ENCODE measurements around the gene AGAP1.

The AGAP1 gene

GRCh38 chr2:235493775-235494715 lies at the start of gene AGAP1:
AGAP1 (plus strand) TSS chr2:235494043.
- no peak for DNase-seq (ENCODE audit: low read depth in 2 of 2)

GRCh38 chr2:235444101-235444597 lies 49.7 kb upstream of the AGAP1 start:
- DNase-seq (ENCODE audit: low read depth in 2 of 2): no peak

GRCh38 chr2:235445116-235445515 lies 48.7 kb upstream of the AGAP1 start:
- no peak for DNase-seq (ENCODE audit: low read depth in 2 of 2)

GRCh38 chr2:235446082-235446481 lies 47.8 kb upstream of the AGAP1 start:
- DNase-seq (ENCODE audit: low read depth in 2 of 2): no peak

DNA sequence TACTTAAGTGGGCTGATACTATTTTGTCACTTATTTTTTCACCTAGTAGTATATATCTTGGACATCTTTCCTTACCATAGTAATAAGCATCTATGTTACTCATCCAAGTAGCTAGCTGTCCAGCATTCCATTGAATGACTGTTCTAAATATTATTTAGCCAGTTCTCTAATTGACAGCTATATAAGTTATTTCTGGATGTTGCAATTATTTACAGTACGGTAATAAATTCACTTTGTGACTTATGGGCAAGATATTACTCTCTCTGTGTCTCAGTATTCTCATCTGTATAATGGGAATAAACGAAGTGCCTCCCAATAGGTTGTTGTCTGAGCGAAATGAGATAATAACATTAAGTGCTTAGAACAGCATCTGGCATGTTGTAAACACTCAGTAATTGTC lies 46.6 kb upstream of the AGAP1 start:
- DNase-seq (ENCODE audit: low read depth in 2 of 2): no peak

DNA sequence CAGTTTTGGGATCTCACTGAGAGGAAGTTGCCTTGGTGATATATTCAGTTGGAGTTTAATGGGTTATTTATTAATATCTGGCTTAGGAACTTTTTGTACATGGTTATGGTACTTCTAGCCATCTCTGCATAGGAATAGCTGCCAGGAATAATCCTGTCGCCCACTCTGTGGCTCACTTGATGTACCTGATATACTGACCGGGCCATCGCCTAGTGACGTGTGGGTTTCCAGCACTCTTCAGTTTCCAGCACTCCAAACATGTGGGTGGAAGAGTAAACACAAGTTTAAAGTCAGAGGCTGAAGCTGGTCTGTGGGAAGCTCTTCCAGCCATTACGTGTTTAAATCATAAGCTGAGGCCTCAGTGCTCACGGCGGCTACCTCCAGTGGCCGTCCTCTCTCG lies 44.3 kb upstream of the AGAP1 start:
- no peak for DNase-seq (ENCODE audit: low read depth in 2 of 2)

DNA sequence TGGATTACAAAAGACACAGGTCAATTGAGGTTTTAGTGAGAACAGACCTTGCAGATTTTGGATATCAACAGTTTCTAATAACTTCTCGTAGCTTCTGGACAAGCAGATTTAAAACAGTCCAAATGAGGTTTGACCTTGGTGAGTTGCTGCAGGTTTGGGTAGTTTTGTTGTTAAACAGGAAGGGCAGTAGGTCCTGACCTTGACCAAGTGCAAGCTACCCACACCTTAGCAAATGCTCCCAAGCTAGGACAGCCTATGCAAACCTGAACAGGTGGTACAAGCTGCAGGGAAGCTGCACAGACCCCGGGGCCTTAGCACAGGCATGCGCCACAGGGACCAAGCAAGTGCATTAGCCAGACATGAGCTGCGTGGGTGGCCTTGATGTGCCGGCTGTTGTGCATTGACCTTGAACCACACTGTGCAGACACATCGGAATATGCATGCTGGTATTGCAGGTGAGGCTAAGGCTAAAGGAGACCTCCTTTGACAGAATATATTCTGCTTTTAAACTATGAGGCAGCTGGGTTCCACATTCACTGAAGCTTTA lies 40.2 kb upstream of the AGAP1 start:
- DNase-seq (ENCODE audit: low read depth in 2 of 2): no peak

DNA sequence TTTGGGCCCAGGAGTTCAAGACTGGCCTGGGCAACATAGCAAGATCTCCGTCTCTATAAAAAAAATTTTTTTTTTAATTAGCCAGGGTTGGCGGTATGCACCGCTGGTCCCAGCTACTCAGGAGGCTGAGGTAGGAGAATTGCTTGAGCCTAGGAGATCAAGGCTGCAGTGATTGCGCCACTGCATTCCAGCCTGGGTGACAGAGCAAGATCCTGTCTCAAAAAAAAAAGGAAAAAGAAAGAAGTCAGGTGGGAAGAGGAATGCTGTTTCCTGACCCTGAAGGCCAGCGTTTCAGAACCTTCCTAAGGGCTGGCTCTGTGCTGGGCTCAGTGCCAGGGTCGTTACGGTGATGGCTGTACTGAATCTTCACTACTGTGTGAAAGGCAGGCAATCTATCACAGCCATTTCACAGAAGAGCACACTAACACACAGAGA lies 35.0 kb upstream of the AGAP1 start:
- DNase-seq (ENCODE audit: low read depth in 2 of 2): no peak

DNA sequence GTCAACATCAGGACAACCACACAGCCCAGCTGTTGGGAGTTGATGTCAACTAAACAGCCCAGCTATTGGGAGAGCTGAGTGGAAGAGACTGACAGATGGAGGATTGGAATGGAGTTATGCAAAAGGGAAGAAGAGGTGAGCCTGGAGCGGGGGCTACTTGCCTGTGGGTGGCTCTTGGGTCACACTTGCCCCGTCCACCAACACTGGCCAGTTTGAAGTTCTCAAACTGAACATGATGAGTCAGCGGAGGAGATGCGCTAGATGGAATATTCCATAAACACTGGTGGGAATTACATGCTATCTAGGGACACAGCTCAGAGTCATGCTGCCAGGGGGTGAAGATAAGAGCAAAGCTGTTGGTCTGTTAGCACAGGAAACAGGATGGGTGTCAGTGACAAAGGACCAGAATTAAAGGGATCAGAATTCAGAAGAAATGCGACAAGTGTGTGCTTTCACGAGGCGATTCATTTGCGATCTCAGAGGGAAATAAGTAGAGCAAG lies 33.2 kb upstream of the AGAP1 start:
- no peak for DNase-seq (ENCODE audit: low read depth in 2 of 2)

DNA sequence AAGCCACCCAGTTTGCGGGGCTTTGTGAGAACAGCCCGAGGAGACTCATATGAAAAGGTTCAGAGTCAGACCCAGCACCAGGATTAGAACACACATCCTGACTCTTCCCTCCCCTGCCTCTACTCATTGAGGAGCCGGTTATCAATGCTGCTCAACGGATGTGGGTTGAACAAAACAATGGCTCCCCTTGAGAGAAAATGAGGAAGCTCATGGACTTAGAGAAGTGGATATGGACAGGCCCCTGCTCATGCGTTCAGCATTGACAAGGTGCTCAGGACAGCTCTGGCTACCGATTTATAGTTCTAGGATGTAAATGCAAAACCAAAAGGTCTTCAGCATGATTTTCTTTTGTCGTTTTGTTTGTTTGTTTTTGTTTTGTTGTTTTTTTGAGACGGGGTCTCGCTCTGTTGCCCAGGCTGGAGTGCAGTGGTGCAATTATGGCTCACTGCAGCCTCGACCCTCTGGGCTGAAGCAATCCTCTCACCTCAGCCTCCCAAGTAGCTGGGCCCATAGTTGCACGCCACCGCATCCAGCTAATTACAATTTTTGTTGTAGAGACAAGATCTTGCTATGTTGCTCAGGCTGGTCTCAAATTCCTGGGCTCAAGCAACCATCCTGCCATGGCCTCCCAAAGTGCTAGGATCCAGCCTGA lies 32.0 kb upstream of the AGAP1 start:
- DNase-seq (ENCODE audit: low read depth in 2 of 2): no peak

- DNase-seq (ENCODE audit: low read depth in 2 of 2): no peak
Observed at GRCh38 chr2:235462415-235462790, 31.4 kb upstream of the AGAP1 start.

DNA sequence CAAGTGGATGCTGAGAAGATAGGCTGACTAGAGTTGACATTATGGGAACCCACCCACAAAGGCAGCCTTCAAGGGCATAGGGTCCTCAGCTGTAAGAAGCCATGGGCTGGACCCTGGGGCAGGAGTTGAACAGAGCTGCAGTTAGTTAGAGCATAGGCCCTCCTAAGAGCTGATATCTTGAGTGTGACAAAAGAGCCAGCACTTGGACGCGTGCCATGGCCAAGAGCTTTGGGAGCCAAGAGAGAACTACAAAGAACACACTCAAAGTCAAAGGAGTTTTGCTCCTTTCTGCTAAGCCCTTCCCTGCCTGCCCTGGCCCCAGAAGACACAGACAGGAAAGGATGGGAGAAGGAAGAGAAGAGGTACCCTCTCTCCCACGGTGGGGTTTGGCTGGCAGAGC lies 29.9 kb upstream of the AGAP1 start:
- no peak for DNase-seq (ENCODE audit: low read depth in 2 of 2)

GRCh38 chr2:235467588-235467987 lies 26.3 kb upstream of the AGAP1 start:
- no peak for DNase-seq (ENCODE audit: low read depth in 2 of 2)

DNA sequence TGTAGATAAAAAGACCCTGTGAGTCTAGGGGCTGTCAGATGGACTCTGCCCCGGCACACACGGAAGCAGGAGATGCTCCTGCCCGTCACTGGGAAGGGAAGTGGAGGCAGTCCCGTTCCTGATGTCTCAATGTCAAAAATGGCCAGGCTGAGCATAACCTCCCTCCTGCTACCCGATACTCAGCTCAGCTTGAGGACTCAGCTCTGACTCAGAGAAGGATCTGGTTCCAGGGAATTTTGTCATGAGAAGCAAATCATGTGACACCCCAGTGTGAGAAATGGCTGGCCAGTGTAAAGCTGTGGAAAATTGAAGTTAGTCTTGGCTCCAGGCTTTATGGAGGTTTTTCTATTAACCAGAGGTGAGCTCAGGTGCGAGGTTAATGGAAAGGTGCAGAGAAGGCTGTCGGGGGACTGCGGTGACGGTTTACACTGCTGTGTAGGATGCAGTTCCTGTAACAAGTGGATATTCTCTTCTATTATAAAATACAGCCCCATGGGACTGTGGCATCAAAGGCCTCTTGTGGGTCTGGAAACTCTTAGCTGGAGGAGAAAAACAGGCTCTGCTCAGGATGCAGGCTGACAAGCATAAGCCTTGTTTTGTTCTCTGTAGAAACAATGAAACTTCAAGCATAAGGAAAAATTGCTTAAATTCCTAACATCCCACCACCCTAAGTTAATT lies 24.7 kb upstream of the AGAP1 start:
- no peak for DNase-seq (ENCODE audit: low read depth in 2 of 2)

GRCh38 chr2:235471186-235471747 lies 22.6 kb upstream of the AGAP1 start:
- DNase-seq (ENCODE audit: low read depth in 2 of 2): no peak

- no peak for DNase-seq (ENCODE audit: low read depth in 2 of 2)
Observed at GRCh38 chr2:235472443-235472842, 21.4 kb upstream of the AGAP1 start.

DNA sequence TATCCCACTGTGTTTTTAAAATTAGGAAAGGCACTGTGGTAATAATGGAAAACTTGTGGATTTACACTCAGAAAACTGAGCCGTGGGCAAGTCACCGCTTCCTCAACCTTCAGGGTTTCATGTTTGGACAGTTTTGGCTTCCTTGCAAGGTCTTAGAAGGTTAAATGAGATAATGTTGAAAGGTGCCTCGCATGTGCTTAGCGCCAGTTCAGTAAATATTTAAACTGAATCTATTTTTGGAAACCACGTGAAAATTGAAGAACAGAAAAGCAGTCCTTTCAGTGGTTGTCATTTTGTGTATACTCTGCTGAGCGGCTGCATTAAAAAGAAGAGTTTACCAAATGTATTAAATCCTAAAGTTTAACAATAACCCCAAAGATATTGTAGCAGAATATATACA lies 15.2 kb upstream of the AGAP1 start:
- no peak for DNase-seq (ENCODE audit: low read depth in 2 of 2)

- no peak for DNase-seq (ENCODE audit: low read depth in 2 of 2)
Observed at GRCh38 chr2:235479604-235480003, 14.2 kb upstream of the AGAP1 start.

GRCh38 chr2:235480614-235481013 lies 13.2 kb upstream of the AGAP1 start:
- DNase-seq (ENCODE audit: low read depth in 2 of 2): no peak

- no peak for DNase-seq (ENCODE audit: low read depth in 2 of 2)
Observed at GRCh38 chr2:235483313-235483712, 10.5 kb upstream of the AGAP1 start.

DNA sequence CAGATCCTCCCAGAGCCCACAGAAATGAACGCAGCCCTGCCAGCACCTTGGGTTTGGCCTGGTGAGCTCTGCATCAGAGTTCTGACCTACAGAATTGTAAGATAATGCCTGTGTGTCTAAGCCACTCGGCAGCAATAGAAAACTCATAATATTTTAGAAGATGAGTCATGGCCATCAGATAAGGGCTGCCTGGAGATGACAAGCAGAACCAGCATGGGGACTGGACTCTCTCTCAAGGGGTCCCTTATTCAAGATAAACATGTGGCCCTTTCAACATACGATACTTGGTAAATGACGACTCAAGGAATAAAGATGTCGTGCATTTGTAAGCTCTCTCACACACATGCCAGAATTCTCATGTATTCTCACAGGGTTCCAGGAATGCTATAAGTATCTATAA lies 8.5 kb upstream of the AGAP1 start:
- DNase-seq (ENCODE audit: low read depth in 2 of 2): no peak

DNA sequence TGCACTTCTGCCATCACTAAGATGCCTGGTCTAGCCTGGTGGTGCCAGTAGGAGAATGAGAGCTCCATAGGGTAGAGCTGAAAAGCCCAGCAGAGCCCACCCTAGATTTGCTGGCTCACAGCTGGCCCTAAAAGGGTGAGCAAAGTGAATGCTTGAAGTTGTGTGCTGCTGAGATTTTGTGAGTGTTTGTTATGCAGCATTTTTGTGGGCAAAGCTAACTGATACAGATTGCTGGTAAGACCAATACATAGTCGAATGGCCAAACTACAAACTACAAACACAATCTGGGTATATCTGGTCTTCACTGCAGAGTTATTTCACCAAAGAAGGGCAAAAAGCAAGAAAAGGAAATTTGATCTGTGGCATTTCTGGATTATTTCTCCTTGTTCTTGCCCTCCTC lies 7.1 kb upstream of the AGAP1 start:
- DNase-seq (ENCODE audit: low read depth in 2 of 2): no peak
